SK-N-SH (cell line): Measurements from ENCODE around the gene SMYD3.

Experiments used
- CTCF ChIP-seq: fragments of 200-600 bp; sonication (generic); IDR thresholded peaks from 2 replicates; pipeline ENCODE4 v1.6.1; 2017; ENCODE audit warnings: antibody characterized with exemption, mild to moderate bottlenecking, moderate library complexity
- EP300 ChIP-seq, 2 experiments: IDR thresholded peaks; 2 replicates each; pipeline versions ENCODE4 v1.4.0 to v1.6.1; 2012; ENCODE audit warnings: borderline replicate concordance in 1 of 2, low read depth in 1 of 2, low read length in 1 of 2
- EZH2phosphoT487 ChIP-seq: fragments of 200-600 bp; sonication (generic); IDR thresholded peaks from 2 replicates; pipeline ENCODE4 v1.6.1; 2017; ENCODE audit warnings: low read depth, mixed run types, mild to moderate bottlenecking, antibody characterized with exemption, moderate library complexity, borderline replicate concordance
- FOSL2 ChIP-seq: IDR thresholded peaks from 2 replicates; pipeline ENCODE4 v1.4.0; 2012; ENCODE audit warnings: low read depth, mild to moderate bottlenecking, moderate library complexity, borderline replicate concordance
- GABPA ChIP-seq: IDR thresholded peaks from 2 replicates; pipeline ENCODE4 v1.4.0; 2012; ENCODE audit warnings: low read depth, mild to moderate bottlenecking
- JUND ChIP-seq: IDR thresholded peaks from 2 replicates; pipeline ENCODE4 v1.4.0; 2012
- MAX ChIP-seq: IDR thresholded peaks from 2 replicates; pipeline ENCODE4 v1.4.0; 2012; ENCODE audit warnings: low read depth
- PBX3 ChIP-seq: IDR thresholded peaks from 2 replicates; pipeline ENCODE4; 2012
- POLR2AphosphoS5 ChIP-seq: IDR thresholded peaks from 2 replicates; pipeline ENCODE4 v1.6.1; 2012; ENCODE audit warnings: low read depth, low read length
- RCOR1 ChIP-seq: fragments of 150-350 bp; IDR thresholded peaks from 2 replicates; pipeline ENCODE4 v1.6.1; 2017; ENCODE audit warnings: antibody characterized with exemption, low read length
- TCF12 ChIP-seq: IDR thresholded peaks from 2 replicates; pipeline ENCODE4 v1.4.0; 2012
- TEAD4 ChIP-seq: IDR thresholded peaks from 2 replicates; pipeline ENCODE4 v1.4.0; 2012; ENCODE audit warnings: mild to moderate bottlenecking, borderline replicate concordance; ENCODE audit not compliant: insufficient read depth
- YY1 ChIP-seq: IDR thresholded peaks from 2 replicates; pipeline ENCODE4 v1.4.0; 2012; ENCODE audit warnings: low read depth, mild to moderate bottlenecking
- ZBTB33 ChIP-seq: IDR thresholded peaks from 2 replicates; pipeline ENCODE4 v1.4.0; 2012; ENCODE audit warnings: low read depth, borderline replicate concordance

- TF ChIP-seq MAX (no peak), CTCF (no peak), PBX3 (no peak), ZBTB33 (no peak), TCF12 (no peak), EZH2phosphoT487 (no peak), FOSL2 (no peak), YY1 (no peak), EP300 (IDR thresholded peaks at IDR 0.05; ENCODE audit: borderline replicate concordance in 1 of 2, low read depth in 1 of 2, low read length in 1 of 2) (no peak), GABPA (no peak), RCOR1 (no peak), TEAD4 (no peak), JUND (no peak), POLR2AphosphoS5 (no peak)
Measured at GRCh38 chr1:246295968-246296367, 211.1 kb downstream of the SMYD3 start.
